NOMO-1 treated with DMSO at 0.1 percent for 48 hours (cell line): ENCODE results near the gene GPR142.
A peak's percentile ranks its signal among the peaks of the same experiment; 100 is the strongest.

Source experiments
- DNase-seq: peaks from one replicate; lab custom pipeline; 2025; ENCODE audit not compliant: unreplicated experiment; lab: John Stamatoyannopoulos, UW

GPR142 gene, protein sequence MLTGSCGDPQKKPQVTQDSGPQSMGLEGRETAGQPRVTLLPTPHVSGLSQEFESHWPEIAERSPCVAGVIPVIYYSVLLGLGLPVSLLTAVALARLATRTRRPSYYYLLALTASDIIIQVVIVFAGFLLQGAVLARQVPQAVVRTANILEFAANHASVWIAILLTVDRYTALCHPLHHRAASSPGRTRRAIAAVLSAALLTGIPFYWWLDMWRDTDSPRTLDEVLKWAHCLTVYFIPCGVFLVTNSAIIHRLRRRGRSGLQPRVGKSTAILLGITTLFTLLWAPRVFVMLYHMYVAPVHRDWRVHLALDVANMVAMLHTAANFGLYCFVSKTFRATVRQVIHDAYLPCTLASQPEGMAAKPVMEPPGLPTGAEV

GRCh38 chr17:74367206-74367605 is at the start of gene GPR142:
Gene GPR142, plus strand, starts transcription at chr17:74367506. Its CDS starts 2,035 bp downstream, at chr17:74369541.
- no peak for DNase-seq

DNA sequence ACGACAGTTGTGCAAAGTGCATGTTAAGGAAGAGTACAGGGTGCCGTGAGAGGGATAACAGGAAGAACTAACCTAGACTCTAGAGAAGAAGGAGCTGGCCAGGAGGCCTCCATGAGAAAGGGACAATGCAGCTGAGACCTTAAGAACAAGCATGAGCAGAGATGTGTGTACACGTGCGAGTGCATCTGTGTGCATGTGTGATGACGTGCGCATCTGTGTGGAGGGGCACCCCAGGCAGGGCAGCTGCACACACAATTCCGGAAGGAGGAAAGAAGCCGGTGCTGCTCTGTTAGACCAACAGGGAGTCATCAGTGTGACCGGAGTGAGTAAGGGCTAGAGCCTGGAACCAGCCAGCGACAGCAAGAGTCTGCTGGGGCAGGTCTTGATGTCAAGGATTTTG is 48.9 kb upstream of the GPR142 start:
- DNase-seq = no peak

DNA sequence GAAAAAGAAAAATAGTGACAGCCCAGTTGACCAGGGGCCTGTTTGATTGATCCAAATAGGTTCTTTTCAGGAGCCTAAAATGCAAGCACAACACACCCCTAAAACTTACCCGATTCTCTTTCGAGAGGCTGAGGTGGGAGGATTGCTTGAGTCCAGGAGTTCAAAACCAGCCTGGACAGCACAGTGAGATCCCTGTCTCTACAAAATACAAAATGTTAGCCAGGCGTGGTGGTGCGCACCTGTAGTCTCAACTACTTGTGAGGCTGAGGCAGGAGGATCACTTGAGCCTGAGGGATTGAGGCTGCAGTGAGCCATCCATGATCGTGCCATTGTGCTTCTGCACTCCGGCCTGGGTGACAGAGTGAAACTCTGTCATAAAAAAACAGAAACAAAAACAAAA is 42.8 kb upstream of the GPR142 start:
- DNase-seq = no peak

DNA sequence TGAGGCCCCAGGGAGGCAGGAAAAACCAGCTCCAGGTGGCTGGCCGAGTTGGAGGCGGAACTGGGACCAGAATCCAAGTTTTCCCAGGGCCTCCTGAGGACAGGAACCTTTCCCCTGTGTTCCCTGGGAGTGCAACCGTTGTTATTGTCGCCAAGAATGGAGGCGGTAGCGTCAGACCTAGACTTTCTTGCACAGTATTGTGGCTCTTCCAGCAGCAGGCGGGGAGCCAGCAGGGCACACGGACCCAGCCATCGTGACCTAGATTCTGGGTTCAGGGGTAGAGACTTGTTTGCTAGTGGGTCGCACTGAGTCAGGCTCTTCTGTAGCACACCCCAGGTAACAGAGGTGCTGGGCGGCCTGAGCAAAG is 41.9 kb upstream of the GPR142 start:
- no peak for DNase-seq

DNA sequence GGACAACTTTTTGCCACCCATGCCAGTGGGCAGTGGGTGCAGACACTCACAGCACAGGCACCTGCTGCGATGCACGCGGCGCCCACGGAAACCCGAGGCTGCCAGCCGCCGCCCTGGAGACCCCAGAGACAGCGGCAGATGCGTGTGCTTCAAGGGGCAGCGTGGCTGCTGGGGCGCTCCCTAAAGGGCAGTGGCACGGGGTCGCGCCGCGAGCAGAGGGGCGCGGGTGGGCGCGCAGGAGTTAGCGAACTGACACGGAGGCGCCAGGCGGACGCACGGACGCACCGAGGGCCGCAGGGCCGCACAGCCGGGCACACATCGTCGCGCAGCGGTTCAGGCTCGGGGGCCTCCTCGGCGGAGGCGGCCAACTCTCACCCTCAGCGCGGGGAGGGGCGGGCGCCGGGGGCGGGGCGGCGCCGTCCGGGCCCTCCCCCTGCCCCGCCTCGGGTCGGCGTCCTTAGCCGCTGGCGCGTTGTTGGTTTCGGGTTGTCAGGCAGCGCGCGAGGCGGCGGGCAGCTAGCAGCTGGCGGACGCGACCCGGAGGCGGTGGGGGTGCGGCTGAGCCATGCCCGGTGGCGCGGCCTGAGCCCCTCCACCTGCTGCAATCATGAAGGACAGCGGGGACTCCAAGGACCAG is 41.4 kb upstream of the GPR142 start, which contains the start of gene KIF19:
TSS of gene KIF19 (plus strand) at position 484 of the 637 bp plus-strand sequence. CDS start at position 608, 124 bp downstream.
- DNase-seq = peak; percentile 43

- DNase-seq = no peak
Observed at GRCh38 chr17:74326506-74326905, 40.8 kb upstream of the GPR142 start.

DNA sequence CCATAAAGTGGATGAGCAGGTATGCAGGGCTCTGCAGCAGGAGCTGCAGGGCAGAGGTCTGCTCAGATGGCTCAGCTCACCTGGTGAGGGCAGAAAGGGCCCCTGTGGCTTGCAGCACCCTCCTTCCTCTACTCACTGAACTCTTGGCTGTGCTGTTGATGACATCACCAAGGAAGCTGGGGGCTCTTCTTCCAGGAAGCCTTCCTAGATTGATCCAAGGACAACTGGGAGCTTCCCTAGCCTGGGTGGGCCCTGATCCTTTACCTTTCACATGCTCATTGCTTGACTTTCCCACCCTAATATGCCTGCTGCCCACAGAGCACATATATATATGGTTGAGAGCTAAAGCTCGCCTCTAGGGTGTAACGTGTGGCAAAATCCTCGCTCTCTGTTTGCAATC is 38.8 kb upstream of the GPR142 start:
- DNase-seq = no peak

GRCh38 chr17:74329378-74329777 is 37.9 kb upstream of the GPR142 start:
- DNase-seq = no peak

- no peak for DNase-seq
Observed at GRCh38 chr17:74330446-74330845, 36.9 kb upstream of the GPR142 start.

DNA sequence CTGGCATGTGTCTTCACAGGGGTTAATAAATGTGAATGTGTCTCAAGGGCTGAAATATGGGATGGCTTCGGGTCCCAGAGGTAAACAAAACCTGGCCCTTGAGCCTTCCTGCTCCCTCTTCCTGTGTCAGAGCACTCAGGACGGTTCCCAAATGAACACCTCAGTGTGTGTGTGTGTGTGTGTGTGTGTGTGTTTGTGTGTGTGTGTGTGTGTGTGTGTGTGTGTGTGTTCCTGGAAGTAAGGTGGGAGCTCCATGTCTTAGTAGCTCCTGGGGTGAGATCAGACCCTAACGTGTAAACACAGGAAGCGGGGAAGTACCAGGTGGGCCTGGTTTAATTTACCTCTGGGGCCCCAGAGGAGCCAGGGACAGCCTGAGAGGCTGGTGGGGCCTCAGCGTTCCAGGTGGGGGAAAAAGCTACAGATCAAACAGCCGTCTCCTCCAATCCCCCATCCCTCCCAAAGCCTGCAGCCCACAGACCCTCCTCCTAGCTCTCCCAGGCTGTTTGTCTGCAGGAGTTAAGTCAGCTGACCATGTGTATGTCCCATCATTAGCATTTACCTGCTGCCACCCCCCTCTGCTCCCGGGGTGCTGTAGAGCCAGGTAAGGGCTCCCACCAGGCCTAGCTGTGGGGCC is 35.2 kb upstream of the GPR142 start:
- DNase-seq = no peak

DNA sequence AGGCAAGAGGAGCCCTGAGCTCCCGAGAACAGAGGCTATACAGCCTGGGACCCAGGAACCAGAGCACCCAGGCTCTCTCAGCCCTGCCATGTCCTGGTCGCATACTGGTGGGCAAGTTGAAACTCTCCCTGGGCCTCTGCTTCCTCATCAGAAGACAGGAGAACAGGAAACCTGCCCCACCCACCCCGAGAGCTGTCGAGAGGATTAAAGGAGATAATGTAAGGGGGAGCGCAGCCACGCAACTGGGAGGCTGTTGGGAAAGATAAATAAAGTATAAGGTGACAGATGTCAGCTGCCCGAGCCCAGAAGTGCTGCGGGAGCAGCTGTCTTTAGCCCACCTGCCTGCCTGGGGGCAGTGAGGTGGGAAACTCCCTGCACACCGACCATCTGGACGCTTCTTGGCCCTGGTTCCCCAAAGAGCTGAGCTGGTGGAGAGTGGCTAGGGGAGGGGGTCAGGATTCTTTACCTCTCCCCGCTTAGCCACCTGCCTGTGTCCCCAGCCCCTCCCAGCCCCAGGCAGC is 34.5 kb upstream of the GPR142 start:
- no peak for DNase-seq

- no peak for DNase-seq
Observed at GRCh38 chr17:74334393-74335039, 32.8 kb upstream of the GPR142 start.

- DNase-seq = no peak
Observed at GRCh38 chr17:74335529-74336062, 31.7 kb upstream of the GPR142 start.

DNA sequence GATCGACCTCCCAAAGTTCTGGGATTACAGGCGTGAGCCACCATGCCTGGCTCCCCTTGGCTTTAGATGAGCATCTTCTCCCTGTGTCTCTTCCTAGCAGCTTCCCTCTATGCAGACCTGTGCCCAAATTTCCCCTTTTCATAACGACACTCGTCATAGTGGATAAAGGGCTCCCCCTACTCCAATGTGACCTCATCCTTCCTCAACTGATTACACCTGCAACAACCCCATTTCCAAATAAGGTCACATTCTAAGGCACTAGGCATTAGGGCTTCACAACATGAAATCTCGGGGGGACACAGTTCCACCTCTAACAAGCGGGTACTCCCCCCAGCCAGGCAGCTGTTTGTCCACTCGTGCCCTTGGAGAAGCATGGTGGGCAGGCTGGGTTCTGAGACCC is 31.0 kb upstream of the GPR142 start:
- DNase-seq = no peak

- DNase-seq = no peak
Observed at GRCh38 chr17:74337834-74338500, 29.3 kb upstream of the GPR142 start.

GRCh38 chr17:74339537-74340195 is 27.6 kb upstream of the GPR142 start:
- DNase-seq = no peak

DNA sequence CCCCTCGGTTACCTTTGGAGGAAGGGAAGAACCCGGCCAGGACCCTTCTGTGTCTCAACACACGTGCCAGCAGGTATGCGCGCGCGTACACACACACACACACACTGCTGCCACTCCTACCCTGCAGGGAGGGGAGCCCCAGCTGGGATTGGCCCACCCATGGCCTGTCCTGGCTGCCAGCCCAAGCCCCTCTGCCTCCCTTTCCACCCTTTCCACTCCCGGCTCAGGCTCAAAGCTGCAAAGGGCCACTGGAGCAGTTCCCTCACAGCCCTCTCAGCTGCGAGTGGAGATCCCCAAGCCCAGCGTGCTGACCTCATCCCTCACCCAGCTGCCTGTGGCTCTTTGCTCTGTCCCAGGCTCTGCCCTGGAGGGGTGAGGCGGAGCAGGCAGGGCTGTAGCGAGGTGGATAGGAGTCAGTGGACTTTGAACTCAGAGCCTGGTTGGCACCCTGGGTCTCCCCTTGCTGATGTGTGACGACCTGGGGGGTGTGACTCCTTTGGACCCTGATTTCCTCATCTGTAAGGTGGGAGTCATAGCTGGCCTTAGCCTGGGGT is 26.8 kb upstream of the GPR142 start:
- no peak for DNase-seq

- no peak for DNase-seq
Observed at GRCh38 chr17:74342224-74342623, 25.1 kb upstream of the GPR142 start.

DNA sequence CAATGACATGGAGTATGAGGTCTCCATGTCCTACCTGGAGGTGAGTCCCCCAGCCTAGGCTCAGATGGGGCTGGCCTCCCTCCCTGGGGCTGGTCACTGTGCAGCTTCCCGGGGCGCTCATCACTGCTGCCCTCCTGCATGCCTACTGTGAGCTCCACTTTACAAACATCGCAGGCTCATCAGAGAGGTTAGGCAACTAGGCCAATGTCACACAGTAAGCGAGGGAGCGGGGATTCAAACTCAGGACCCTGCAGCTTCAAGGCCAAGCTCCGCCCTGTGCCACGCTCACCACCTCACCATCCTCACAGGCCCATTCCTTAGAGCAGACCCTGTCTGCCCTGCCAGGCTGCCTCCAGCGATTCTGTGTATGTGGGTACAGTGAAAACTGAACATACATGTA is 24.2 kb upstream of the GPR142 start:
- DNase-seq = no peak
